ENCODE data around the gene SYNGR2. TPM values are rescaled to one million over a fixed set of nuclear protein-coding genes. Genes with fewer than 3 reads are reported as not detected.

Gene SYNGR2
- total RNA-seq, 2 experiments from 2014 or later = 79.1 to 89.2 TPM

- ChIA-PET POLR2A (no interaction called here), CTCF (interaction anchor here (1.1 to 2.5 kb wide), 3 partner anchors 9 to 45 kb away, joined by 3 to 13 read pairs (median 6); no protein-coding TSS in a partner anchor)
- Mint-ChIP-seq H3K4me1 (peaks cover 53% of the 10 kb centered on the region), H3K27ac (peak overlapping the region; percentile 96), H3K27me3 (no peaks in the 10 kb centered on the region), H3K36me3 (ENCODE audit: low read depth) (peaks cover 42% of the 10 kb centered on the region), H3K9me3 (ENCODE audit: low read depth) (no peaks in the 10 kb centered on the region), H3K4me3 (peak overlapping the region; percentile 94)
- intact Hi-C loops (cut with DNase I, micrococcal nuclease) = loop anchor here (1.0 to 5.0 kb wide), 5 partner anchors 9 to 230 kb away; partner anchors contain the start of genes SOCS3 (in 1 of the 2) and SYNGR2 (in 1 of the 2)
- no peak for ATAC-seq
- DNase-seq = peak; percentile 43
These were observed 38.3 kb upstream of the SYNGR2 start for GRCh38 chr17:78130090-78130436.

- Mint-ChIP-seq H3K9me3 (ENCODE audit: low read depth) (no peaks in the 10 kb centered on the region), H3K27ac (peak within 1 kb of the TSS; percentile 96), H3K36me3 (ENCODE audit: low read depth) (peaks cover 44% of the 10 kb centered on the region), H3K4me3 (peak within 1 kb of the TSS; percentile 94), H3K27me3 (no peaks in the 10 kb centered on the region), H3K4me1 (peaks cover 57% of the 10 kb centered on the region)
- ATAC-seq (peak; percentile 50), DNase-seq (peak; percentile 86)
- ChIA-PET POLR2A (no interaction called here), CTCF (interaction anchor here (1.1 to 2.5 kb wide), 3 partner anchors 9 to 46 kb away, joined by 3 to 13 read pairs (median 6); no protein-coding TSS in a partner anchor)
- intact Hi-C loops (cut with DNase I, micrococcal nuclease) = loop anchor here (1.0 to 5.0 kb wide), 5 partner anchors 9 to 230 kb away; partner anchors contain the start of genes SOCS3 (in 1 of the 2) and SYNGR2 (in 1 of the 2)
These were observed 37.8 kb upstream of the SYNGR2 start, which contains the start of gene TMC8 for GRCh38 chr17:78130437-78131101. Gene TMC8, plus strand, starts transcription at chr17:78130771. Its CDS starts 818 bp downstream, at chr17:78131589.

- DNase-seq (peak; percentile 78), ATAC-seq (peak; percentile 10)
- Mint-ChIP-seq H3K36me3 (ENCODE audit: low read depth) (peaks cover 49% of the 10 kb centered on the region), H3K9me3 (ENCODE audit: low read depth) (no peaks in the 10 kb centered on the region), H3K4me3 (peak overlapping the region; percentile 94), H3K27ac (peak overlapping the region; percentile 96), H3K27me3 (no peaks in the 10 kb centered on the region), H3K4me1 (peaks cover 58% of the 10 kb centered on the region)
- ChIA-PET POLR2A (no interaction called here), CTCF (interaction anchor here (2.5 kb wide), 1 partner anchor 8 kb away, joined by 13 read pairs; no protein-coding TSS in a partner anchor)
- intact Hi-C loops (cut with DNase I, micrococcal nuclease) = loop anchor here (1.0 to 5.0 kb wide), 6 partner anchors 9 to 649 kb away; partner anchors contain the start of gene SYNGR2 (in 1 of the 2)
These were observed 37.0 kb upstream of the SYNGR2 start for GRCh38 chr17:78131172-78132083.

GRCh38 chr17:78132084-78132676 is 36.2 kb upstream of the SYNGR2 start:
- ChIA-PET CTCF (no interaction called here), POLR2A (no interaction called here)
- Mint-ChIP-seq H3K4me3 (peak overlapping the region; percentile 94), H3K27ac (peak overlapping the region; percentile 67), H3K4me1 (peaks cover 60% of the 10 kb centered on the region), H3K9me3 (ENCODE audit: low read depth) (no peaks in the 10 kb centered on the region), H3K36me3 (ENCODE audit: low read depth) (peaks cover 52% of the 10 kb centered on the region), H3K27me3 (no peaks in the 10 kb centered on the region)
- peak; percentile 77 for DNase-seq
- intact Hi-C loops (cut with DNase I, micrococcal nuclease) = loop anchor here (1.0 to 5.0 kb wide), 5 partner anchors 8 to 649 kb away; partner anchors contain the start of gene SYNGR2 (in 1 of the 2)
- no peak for ATAC-seq

GRCh38 chr17:78132767-78133178 is 35.6 kb upstream of the SYNGR2 start:
- ATAC-seq (no peak), DNase-seq (no peak)
- intact Hi-C loops (cut with DNase I, micrococcal nuclease) = loop anchor here (1.0 to 5.0 kb wide), 5 partner anchors 8 to 648 kb away; partner anchors contain the start of gene SYNGR2 (in 1 of the 2)
- peak overlapping the region; percentile 67 for H3K27ac Mint-ChIP-seq
- no peaks in the 10 kb centered on the region for H3K9me3 Mint-ChIP-seq (ENCODE audit: low read depth)
- H3K36me3 Mint-ChIP-seq (ENCODE audit: low read depth) = peaks cover 54% of the 10 kb centered on the region
- peak overlapping the region; percentile 94 for H3K4me3 Mint-ChIP-seq
- POLR2A ChIA-PET = no interaction called here
- H3K4me1 Mint-ChIP-seq = peaks cover 63% of the 10 kb centered on the region
- H3K27me3 Mint-ChIP-seq = no peaks in the 10 kb centered on the region
- CTCF ChIA-PET = no interaction called here

GRCh38 chr17:78133179-78133951 is 35.0 kb upstream of the SYNGR2 start:
- Mint-ChIP-seq H3K27me3 (no peaks in the 10 kb centered on the region), H3K9me3 (ENCODE audit: low read depth) (no peaks in the 10 kb centered on the region), H3K27ac (peak overlapping the region; percentile 73), H3K36me3 (ENCODE audit: low read depth) (peaks cover 54% of the 10 kb centered on the region), H3K4me1 (peaks cover 67% of the 10 kb centered on the region), H3K4me3 (peak overlapping the region; percentile 94)
- ChIA-PET POLR2A (interaction anchor here (1.6 kb wide), 1 partner anchor 9 kb away, joined by 5 read pairs; no protein-coding TSS in a partner anchor), CTCF (interaction anchor here (0.5 to 5.8 kb wide), 9 partner anchors 8 to 292 kb away, joined by 3 to 42 read pairs (median 4); no protein-coding TSS in a partner anchor)
- ATAC-seq (no peak), DNase-seq (peak; percentile 46)
- intact Hi-C loops (cut with DNase I, micrococcal nuclease) = loop anchor here (2.0 to 5.0 kb wide), 3 partner anchors 34 to 647 kb away; partner anchors contain the start of gene SYNGR2 (in 1 of the 2)

GRCh38 chr17:78133971-78134898 is 34.1 kb upstream of the SYNGR2 start:
- Mint-ChIP-seq H3K4me1 (peaks cover 72% of the 10 kb centered on the region), H3K36me3 (ENCODE audit: low read depth) (peaks cover 56% of the 10 kb centered on the region), H3K4me3 (peak overlapping the region; percentile 94), H3K27me3 (no peaks in the 10 kb centered on the region), H3K9me3 (ENCODE audit: low read depth) (no peaks in the 10 kb centered on the region), H3K27ac (peak overlapping the region; percentile 73)
- ATAC-seq (peak; percentile 21), DNase-seq (peak; percentile 88)
- intact Hi-C loops (cut with DNase I, micrococcal nuclease) = loop anchor here (1.0 to 5.0 kb wide), 6 partner anchors 13 to 647 kb away; partner anchors contain the start of gene SYNGR2 (in 1 of the 2)
- ChIA-PET POLR2A (interaction anchor here (0.9 to 1.6 kb wide), 3 partner anchors 9 to 10 kb away, joined by 3 to 5 read pairs (median 3); no protein-coding TSS in a partner anchor), CTCF (interaction anchor here (0.6 to 5.8 kb wide), 15 partner anchors 9 to 831 kb away, joined by 3 to 42 read pairs (median 4); no protein-coding TSS in a partner anchor)

- CTCF ChIA-PET = interaction anchor here (0.6 to 5.8 kb wide), 18 partner anchors 10 to 832 kb away, joined by 3 to 42 read pairs (median 4); no protein-coding TSS in a partner anchor
- no peak for DNase-seq
These were observed 33.4 kb upstream of the SYNGR2 start for GRCh38 chr17:78134899-78135385.

More at GRCh38 chr17:78134899-78135385, 33.4 kb upstream of the SYNGR2 start:
- peaks cover 69% of the 10 kb centered on the region for H3K4me1 Mint-ChIP-seq
- H3K27me3 Mint-ChIP-seq = no peaks in the 10 kb centered on the region
- POLR2A ChIA-PET = interaction anchor here (0.9 to 1.6 kb wide), 3 partner anchors 9 to 10 kb away, joined by 3 to 5 read pairs (median 3); no protein-coding TSS in a partner anchor
- no peak overlapping the region for H3K27ac Mint-ChIP-seq
- H3K9me3 Mint-ChIP-seq (ENCODE audit: low read depth) = no peaks in the 10 kb centered on the region
- H3K4me3 Mint-ChIP-seq = no peak overlapping the region
- intact Hi-C loops (cut with DNase I, micrococcal nuclease) = loop anchor here (1.0 to 5.0 kb wide), 5 partner anchors 14 to 117 kb away; partner anchors contain the start of gene SYNGR2 (in 1 of the 2)
- H3K36me3 Mint-ChIP-seq (ENCODE audit: low read depth) = peaks cover 58% of the 10 kb centered on the region
- ATAC-seq = no peak
